GM21717 (cell line): ENCODE results near the gene DUSP5.
"Not testable (repeated sequence)": the region's sequence is repeated elsewhere in the genome, so short reads cannot be mapped to it uniquely, and the experiment has no call there.

Experiments
- ATAC-seq: cut with Tn5 transposase; IDR thresholded peaks from one replicate; pipeline ENCODE4 v1.9.1; 2021; ENCODE audit warnings: mild to moderate bottlenecking, moderate library complexity; ENCODE audit not compliant: unreplicated experiment

Gene DUSP5

GRCh38 chr10:110514848-110515247 is 17.1 kb downstream of the DUSP5 start:
- ATAC-seq, result no peak

DNA sequence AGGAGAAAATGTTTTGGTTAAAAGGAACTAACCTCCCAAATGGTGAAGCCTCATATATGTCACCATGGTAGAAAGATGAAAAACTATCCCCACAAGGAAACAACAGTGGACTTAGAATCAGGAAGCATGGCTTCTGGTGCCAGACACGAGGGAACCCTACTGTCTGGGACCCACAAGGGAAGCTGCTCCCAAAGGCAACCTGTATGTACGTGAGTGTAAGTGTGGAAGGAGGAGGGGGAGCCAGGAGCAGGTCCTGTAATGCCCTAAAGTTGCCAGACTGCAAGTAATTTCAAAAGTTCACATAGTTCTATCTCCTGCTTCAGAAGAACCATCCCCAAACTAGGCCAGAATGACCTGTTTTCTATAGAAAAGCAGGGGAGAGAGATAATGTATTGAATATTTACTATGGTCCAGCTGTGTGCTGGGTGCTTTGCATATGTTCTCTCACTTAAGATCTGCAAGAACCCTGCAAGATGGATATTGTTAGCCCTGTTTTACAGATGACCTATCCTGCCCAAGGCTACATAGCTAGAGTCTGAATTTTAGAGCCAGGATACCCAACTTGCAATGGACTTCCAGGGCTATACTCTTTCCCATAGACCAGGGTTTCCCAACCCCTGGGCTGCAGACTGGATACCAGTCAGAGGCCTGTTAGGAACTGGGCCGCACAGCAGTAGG is 19.2 kb downstream of the DUSP5 start:
- no peak for ATAC-seq

- no peak for ATAC-seq
Observed at GRCh38 chr10:110522365-110522988, 24.8 kb downstream of the DUSP5 start.

GRCh38 chr10:110523736-110524135 is 26.0 kb downstream of the DUSP5 start:
- ATAC-seq, result no peak

DNA sequence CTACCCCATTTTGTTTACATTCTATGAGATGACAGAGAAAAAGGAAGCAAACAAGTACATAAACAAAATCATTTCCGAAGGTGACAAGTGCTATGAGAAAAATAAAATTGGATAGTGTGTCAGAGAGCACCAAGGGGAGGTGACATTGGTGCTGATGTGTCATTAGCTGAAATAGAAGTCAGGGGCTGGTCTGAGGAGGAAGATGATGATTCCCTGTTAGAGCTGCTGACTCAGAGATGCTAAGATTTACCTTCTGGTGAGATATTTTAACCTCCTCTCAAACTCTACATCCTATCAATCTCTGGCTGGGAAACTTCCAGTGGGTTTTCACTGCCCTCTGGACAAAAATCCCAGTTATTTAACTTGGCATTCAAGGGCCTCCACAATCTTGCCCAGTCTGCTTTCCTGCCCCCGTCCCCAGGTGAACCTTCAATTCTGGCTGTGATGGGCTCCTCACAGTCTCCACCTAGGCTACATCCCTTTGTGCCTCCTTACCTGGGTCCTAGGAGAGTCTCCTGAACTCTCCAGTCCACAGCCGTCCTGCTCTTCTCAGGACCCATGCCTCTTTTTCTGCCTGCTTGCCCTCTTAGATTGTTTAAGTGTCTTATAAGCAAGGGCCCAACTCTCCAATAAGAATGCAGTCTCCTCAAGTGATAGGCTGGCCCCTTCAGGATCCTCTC is 26.6 kb downstream of the DUSP5 start:
- ATAC-seq, result no peak

DNA sequence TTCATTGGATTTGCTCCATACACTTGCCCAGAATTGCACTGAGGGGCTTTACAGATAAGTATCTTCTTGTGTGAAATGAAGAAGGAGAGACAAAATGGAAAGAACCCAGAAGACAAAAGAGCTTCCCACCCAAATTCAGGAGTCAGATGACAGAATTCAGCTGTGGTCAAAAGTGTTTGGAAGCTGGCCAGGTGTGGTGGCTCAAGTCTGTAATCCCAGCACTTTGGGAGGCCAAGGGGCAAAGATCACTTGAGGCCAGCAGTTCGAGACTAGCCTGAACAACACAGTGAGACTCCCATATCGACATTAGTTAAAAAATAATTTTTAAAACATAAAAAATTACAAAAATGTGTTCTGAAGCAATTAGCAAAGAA is 27.1 kb downstream of the DUSP5 start:
- ATAC-seq, result no peak

DNA sequence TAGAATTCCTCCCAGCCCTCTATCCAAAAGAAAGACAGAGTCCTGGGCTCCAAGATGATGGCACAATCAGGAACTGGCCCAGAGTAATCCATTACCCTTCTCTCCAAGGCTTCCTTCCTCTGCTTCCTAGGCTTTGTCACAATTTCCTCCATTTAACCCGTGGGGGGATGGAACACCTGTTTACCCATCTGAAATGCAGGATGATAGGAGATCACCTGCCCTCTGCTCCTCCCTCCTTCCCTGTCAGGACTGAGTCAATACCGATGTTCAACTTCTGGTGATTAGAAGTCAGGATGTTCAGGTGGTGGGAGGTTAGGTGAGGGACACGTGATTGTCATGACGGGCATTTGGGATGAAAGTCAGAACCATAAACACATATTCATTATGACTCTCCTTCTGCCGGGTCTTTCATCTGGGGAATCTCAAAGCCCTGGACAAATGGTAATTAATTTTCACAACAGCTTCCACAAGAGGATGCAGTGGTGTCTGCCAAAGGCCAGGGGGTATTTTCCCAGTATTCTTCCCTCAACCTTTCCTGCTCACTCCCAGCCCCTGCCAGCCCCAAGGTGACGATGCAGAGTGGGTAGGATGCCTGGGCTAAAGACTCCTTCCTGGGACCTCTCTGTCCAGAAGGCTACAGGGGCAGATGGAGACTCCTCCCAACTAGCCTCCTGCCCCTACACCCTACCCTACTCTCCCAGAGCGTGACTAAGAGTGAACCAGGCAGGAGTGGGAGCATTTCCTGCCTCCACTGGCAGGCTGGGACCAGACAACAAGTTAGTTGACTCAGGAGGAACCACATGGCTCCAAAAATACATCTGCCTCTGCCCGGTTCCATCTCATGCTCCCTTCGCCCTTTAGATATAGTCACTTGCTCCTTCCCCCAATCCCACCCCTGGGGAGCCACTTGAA is 27.9 kb downstream of the DUSP5 start:
- ATAC-seq, result no peak

- ATAC-seq, result no peak
Observed at GRCh38 chr10:110527731-110528171, 30.0 kb downstream of the DUSP5 start.

DNA sequence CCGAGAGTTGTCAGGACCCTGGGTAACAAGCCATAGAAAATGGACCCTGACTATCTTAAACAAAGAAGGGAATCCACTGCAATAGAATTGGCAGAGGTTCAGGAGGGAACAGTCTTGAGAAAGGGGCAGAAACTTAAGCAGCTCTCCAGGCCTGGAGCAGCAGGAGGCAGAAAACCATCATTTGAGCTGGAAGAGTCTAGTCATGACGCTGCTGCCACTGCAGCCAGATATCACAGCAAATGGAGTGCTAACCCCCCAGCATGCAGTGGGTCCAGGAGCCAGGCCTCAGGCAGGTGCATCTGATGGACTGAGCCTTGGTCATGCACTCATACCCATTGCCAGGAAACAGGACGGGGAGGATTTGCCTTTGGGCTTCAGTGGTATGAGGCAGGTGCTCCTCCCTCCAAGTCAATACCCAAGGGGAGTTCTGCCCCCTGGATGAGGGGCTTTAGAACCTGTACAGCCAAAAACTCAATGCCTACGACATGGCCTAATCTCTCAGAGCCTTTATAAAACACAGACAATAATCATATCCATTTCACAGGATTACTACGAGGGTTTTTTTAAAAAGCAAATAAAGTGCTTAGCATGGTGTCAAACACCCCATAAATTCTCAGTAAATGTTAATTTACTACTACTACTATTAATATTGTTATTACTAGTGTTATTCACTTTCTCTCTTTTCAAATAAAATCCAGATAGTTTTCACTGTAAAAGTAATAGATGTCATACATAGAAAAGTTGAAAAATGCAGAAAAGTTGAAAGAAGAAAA is 30.7 kb downstream of the DUSP5 start:
- peak; percentile 11 for ATAC-seq

- peak; percentile 82 for ATAC-seq
Observed at GRCh38 chr10:110528997-110529524, 31.4 kb downstream of the DUSP5 start.

DNA sequence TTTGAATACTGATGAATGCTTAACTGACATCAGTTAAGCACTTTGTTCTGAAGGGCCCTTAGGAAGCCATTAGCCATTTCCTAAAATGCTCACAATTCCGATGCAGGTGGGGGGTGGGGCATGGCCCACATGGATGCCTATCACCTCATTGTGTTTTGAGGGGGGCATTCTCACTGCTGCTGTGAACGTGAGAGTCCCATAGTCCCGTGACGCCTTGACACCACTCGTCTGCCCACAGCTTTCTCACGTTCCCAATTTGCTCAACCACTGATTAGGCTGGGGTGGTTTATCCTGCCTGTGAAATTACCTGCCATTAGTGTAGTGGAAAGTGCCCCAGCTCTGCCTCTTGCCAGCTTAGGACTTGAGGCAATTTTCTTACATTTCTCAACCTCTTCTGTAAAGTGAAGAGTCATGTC is 31.9 kb downstream of the DUSP5 start:
- no peak for ATAC-seq

GRCh38 chr10:110530131-110530831 is 32.6 kb downstream of the DUSP5 start:
- ATAC-seq, result no peak

- ATAC-seq, result no peak
Observed at GRCh38 chr10:110531687-110532086, 34.0 kb downstream of the DUSP5 start.

DNA sequence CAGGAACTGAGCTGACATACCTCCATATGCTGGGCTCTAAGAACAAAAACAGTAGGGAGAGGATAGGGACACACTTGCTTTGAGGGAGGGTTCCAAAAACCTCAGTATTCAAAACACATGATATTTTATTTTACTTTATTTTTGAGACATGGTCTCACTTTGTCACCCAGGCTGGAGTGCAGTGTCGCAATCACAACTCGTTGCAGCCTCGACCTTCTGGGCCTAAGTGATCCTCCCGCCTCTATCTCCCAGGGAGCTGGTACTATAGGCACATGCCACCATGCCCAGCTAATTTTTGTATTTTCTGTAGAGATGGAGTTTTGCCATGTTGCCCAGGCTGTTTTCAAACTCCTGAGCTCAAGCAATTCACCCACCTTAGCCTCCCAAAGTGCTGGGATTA is 34.9 kb downstream of the DUSP5 start:
- ATAC-seq, result not testable (repeated sequence)

GRCh38 chr10:110533149-110533548 is 35.4 kb downstream of the DUSP5 start:
- no peak for ATAC-seq

DNA sequence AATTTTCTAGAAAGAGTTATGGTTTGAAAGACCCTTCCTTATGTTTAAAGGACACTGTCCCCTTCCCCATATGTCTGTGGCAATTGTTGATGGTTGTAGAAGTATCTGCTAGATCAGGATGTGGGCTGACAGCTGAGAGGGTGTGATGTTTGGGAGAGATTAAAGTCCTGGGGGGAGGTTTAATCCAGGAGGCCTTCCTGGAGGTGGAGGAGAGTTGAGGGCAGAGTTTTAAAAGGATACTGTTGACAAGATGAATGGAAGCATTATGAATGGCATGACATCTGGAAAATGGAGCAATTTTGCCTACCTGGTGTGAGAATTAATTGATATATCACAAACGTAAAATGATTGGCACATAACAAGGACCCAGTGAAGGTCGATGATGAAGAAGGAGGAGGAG is 36.9 kb downstream of the DUSP5 start:
- no peak for ATAC-seq

- peak; percentile 84 for ATAC-seq
Observed at GRCh38 chr10:110535958-110536891, 38.5 kb downstream of the DUSP5 start.

DNA sequence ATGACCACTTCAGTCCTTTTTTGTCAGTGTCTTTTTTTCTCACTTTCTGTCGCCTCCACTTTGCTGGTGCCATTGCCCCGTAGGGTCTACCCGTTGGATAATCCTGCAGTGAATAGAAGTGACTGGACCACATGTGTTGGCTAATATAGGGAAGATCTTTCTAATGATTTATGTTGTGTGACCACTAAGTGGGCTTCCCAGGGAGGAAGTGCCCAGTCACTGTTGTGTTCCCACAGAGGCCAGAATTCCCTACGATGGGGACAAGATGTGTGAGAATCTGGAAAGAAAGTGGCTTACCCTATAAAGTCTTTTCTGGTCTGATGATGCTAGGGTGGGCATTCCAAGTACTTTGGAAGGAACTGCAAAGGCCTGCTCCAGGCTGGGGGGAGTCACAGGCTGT is 41.4 kb downstream of the DUSP5 start:
- ATAC-seq, result no peak
